GM12892 (cell line): ENCODE measurements around the gene AKAP13.

Source experiments
- POLR2A ChIP-seq: IDR thresholded peaks from 2 replicates; pipeline ENCODE4 v1.6.1; 2011; ENCODE audit warnings: low read depth, low read length, control low read depth
- POLR2AphosphoS5 ChIP-seq: IDR thresholded peaks from 2 replicates; pipeline ENCODE4 v1.6.1; 2011; ENCODE audit warnings: low read depth, low read length, control low read depth
- TAF1 ChIP-seq: IDR thresholded peaks from 2 replicates; pipeline ENCODE4 v1.6.1; 2011; ENCODE audit warnings: low read depth, mild to moderate bottlenecking, control low read depth, low read length, borderline replicate concordance

GRCh38 chr15:85772668-85773067 is 392.3 kb downstream of the AKAP13 start:
- TF ChIP-seq POLR2AphosphoS5 (no peak), POLR2A (no peak), TAF1 (no peak)
